ENCODE data around the gene TMEM203.

The TMEM203 gene

GRCh38 chr9:137167277-137167746 lies 38.1 kb downstream of the TMEM203 start:
- H3K27ac ChIP-seq = no peak overlapping the region
- H3K4me2 ChIP-seq (ENCODE audit: low read length) = no peak overlapping the region
- no peaks in the 10 kb centered on the region for H3K9me3 ChIP-seq (ENCODE audit: control insufficient read depth, low read length)
- no peak overlapping the region for H3K4me3 ChIP-seq (ENCODE audit: low read depth, low read length)
- no peak overlapping the region for H2AFZ ChIP-seq
- no peak overlapping the region for H3K9ac ChIP-seq
- no peaks in the 10 kb centered on the region for H3K79me2 ChIP-seq
- peaks cover 16% of the 10 kb centered on the region for H3K27me3 ChIP-seq (ENCODE audit: control insufficient read depth, insufficient read depth, low read length)
- TF ChIP-seq CTCF (IDR thresholded peaks at IDR 0.05) = no peak
- no peaks in the 10 kb centered on the region for H3K4me1 ChIP-seq
- no peaks in the 10 kb centered on the region for H3K36me3 ChIP-seq (ENCODE audit: control insufficient read depth, insufficient read depth, low read length)

- Histone ChIP-seq H3K9ac (no peak overlapping the region), H2AFZ (no peak overlapping the region), H3K79me2 (no peaks in the 10 kb centered on the region), H3K4me3 (ENCODE audit: low read depth, low read length) (no peak overlapping the region), H3K27me3 (ENCODE audit: control insufficient read depth, insufficient read depth, low read length) (peaks cover 16% of the 10 kb centered on the region), H3K27ac (no peak overlapping the region), H3K4me1 (no peaks in the 10 kb centered on the region), H3K9me3 (ENCODE audit: control insufficient read depth, low read length) (no peaks in the 10 kb centered on the region), H3K4me2 (ENCODE audit: low read length) (no peak overlapping the region), H3K36me3 (ENCODE audit: control insufficient read depth, insufficient read depth, low read length) (no peaks in the 10 kb centered on the region)
- TF ChIP-seq CTCF (IDR thresholded peaks at IDR 0.05) = no peak
Observed at GRCh38 chr9:137166380-137167229, 38.8 kb downstream of the TMEM203 start.

- no peak overlapping the region for H3K9ac ChIP-seq
- H3K27ac ChIP-seq = no peak overlapping the region
- H3K4me2 ChIP-seq (ENCODE audit: low read length) = no peak overlapping the region
- H2AFZ ChIP-seq = no peak overlapping the region
- no peaks in the 10 kb centered on the region for H3K79me2 ChIP-seq
- H3K4me3 ChIP-seq (ENCODE audit: low read depth, low read length) = no peak overlapping the region
- no peaks in the 10 kb centered on the region for H3K36me3 ChIP-seq (ENCODE audit: control insufficient read depth, insufficient read depth, low read length)
- no peaks in the 10 kb centered on the region for H3K4me1 ChIP-seq
- H3K27me3 ChIP-seq (ENCODE audit: control insufficient read depth, insufficient read depth, low read length) = peaks cover 16% of the 10 kb centered on the region
- H3K9me3 ChIP-seq (ENCODE audit: control insufficient read depth, low read length) = no peaks in the 10 kb centered on the region
- TF ChIP-seq CTCF (IDR thresholded peaks at IDR 0.05) = no peak
Observed at GRCh38 chr9:137165250-137165836, 40.1 kb downstream of the TMEM203 start.

- Histone ChIP-seq H3K4me1 (no peaks in the 10 kb centered on the region), H3K4me3 (ENCODE audit: low read depth, low read length) (no peak overlapping the region), H3K9ac (no peak overlapping the region), H2AFZ (no peak overlapping the region), H3K4me2 (ENCODE audit: low read length) (no peak overlapping the region), H3K79me2 (no peaks in the 10 kb centered on the region), H3K36me3 (ENCODE audit: control insufficient read depth, insufficient read depth, low read length) (no peaks in the 10 kb centered on the region), H3K27ac (no peak overlapping the region), H3K27me3 (ENCODE audit: control insufficient read depth, insufficient read depth, low read length) (peaks cover 15% of the 10 kb centered on the region), H3K9me3 (ENCODE audit: control insufficient read depth, low read length) (no peaks in the 10 kb centered on the region)
- TF ChIP-seq CTCF (IDR thresholded peaks at IDR 0.05) = no peak
Observed at GRCh38 chr9:137164370-137165249, 40.8 kb downstream of the TMEM203 start.
